WTC11 (cell line): ENCODE measurements around the gene GRB10. TPM values are rescaled to one million over a fixed set of nuclear protein-coding genes. Genes with fewer than 3 reads are reported as not detected.

Source experiments
- ATAC-seq: fragments of 200-7000 bp; cut with Tn5 transposase; 2 replicates; pipeline ENCODE4 v1.10.0; 2021; ENCODE audit warnings: mild to moderate bottlenecking, moderate library complexity
- CTCF ChIA-PET: fragments of 300-600 bp; sonication (Branson Sonifier 250); formaldehyde crosslinking; loops from one replicate; lab custom pipeline; 2021; ENCODE audit warnings: antibody characterized with exemption; lab: Charles Lee
- POLR2A ChIA-PET: fragments of 350-600 bp; sonication (Branson Sonifier 250); formaldehyde crosslinking; loops from one replicate; lab custom pipeline; 2021; ENCODE audit warnings: antibody characterized with exemption; lab: Charles Lee
- DNase-seq: peaks from one replicate; pipeline ENCODE4 v3.0.0; 2021; ENCODE audit warnings: low spot score
- H3K27ac Mint-ChIP-seq: 2 replicates; pipeline ENCODE4 v1.8.0; 2021; ENCODE audit warnings: mixed read lengths
- H3K27me3 Mint-ChIP-seq: 2 replicates; pipeline ENCODE4 v1.8.0; 2021; ENCODE audit warnings: low read depth, mild to moderate bottlenecking, moderate library complexity, mixed read lengths
- H3K36me3 Mint-ChIP-seq: 2 replicates; pipeline ENCODE4 v1.8.0; 2021; ENCODE audit warnings: mixed read lengths
- H3K4me1 Mint-ChIP-seq: 2 replicates; pipeline ENCODE4 v1.8.0; 2022; ENCODE audit warnings: mixed read lengths
- H3K4me3 Mint-ChIP-seq: 2 replicates; pipeline ENCODE4 v1.8.0; 2021; ENCODE audit warnings: mild to moderate bottlenecking, moderate library complexity, mixed read lengths
- H3K9me3 Mint-ChIP-seq: 2 replicates; pipeline ENCODE4 v1.8.0; 2021; ENCODE audit warnings: mixed read lengths
- CBFB ChIP-seq: sonication (generic); formaldehyde crosslinking; IDR thresholded peaks from 2 replicates; pipeline ENCODE4 v1.8.1; 2022; ENCODE audit warnings: mild to moderate bottlenecking, low read depth, missing genetic modification reagents
- ELF4 ChIP-seq: sonication (generic); formaldehyde crosslinking; IDR thresholded peaks from 2 replicates; pipeline ENCODE4 v1.8.1; 2022; ENCODE audit warnings: low read depth, mild to moderate bottlenecking, moderate library complexity, missing genetic modification reagents
- FOXJ3 ChIP-seq: sonication (generic); formaldehyde crosslinking; IDR thresholded peaks from 2 replicates; pipeline ENCODE4 v1.9.0; 2021; ENCODE audit warnings: missing genetic modification reagents, mild to moderate bottlenecking, borderline replicate concordance
- FOXP1 ChIP-seq: sonication (generic); formaldehyde crosslinking; IDR thresholded peaks from 2 replicates; pipeline ENCODE4 v1.8.0; 2022; ENCODE audit warnings: missing genetic modification reagents, mild to moderate bottlenecking, moderate library complexity, borderline replicate concordance
- FOXP4 ChIP-seq: sonication (generic); formaldehyde crosslinking; IDR thresholded peaks from 2 replicates; pipeline ENCODE4 v1.8.0; 2022; ENCODE audit warnings: mild to moderate bottlenecking, missing genetic modification reagents
- GABPB1 ChIP-seq: sonication (generic); formaldehyde crosslinking; IDR thresholded peaks from 2 replicates; pipeline ENCODE4 v1.8.1; 2023; ENCODE audit warnings: mild to moderate bottlenecking, missing genetic modification reagents
- JUN ChIP-seq: sonication (generic); formaldehyde crosslinking; IDR thresholded peaks from 2 replicates; pipeline ENCODE4 v1.8.0; 2023; ENCODE audit warnings: mild to moderate bottlenecking, missing genetic modification reagents
- KAT7 ChIP-seq: sonication (generic); formaldehyde crosslinking; IDR thresholded peaks from 2 replicates; pipeline ENCODE4 v1.8.1; 2023; ENCODE audit warnings: missing genetic modification reagents, mild to moderate bottlenecking, borderline replicate concordance
- MLX ChIP-seq: sonication (generic); formaldehyde crosslinking; IDR thresholded peaks from 2 replicates; pipeline ENCODE4 v1.8.1; 2023; ENCODE audit warnings: mild to moderate bottlenecking, missing genetic modification reagents, moderate library complexity
- NFYB ChIP-seq: sonication (generic); formaldehyde crosslinking; conservative IDR thresholded peaks from 2 replicates; pipeline ENCODE4 v1.8.0; 2022; ENCODE audit warnings: low read depth, missing genetic modification reagents
- RELA ChIP-seq: sonication (generic); formaldehyde crosslinking; IDR thresholded peaks from 2 replicates; pipeline ENCODE4 v1.8.1; 2022; ENCODE audit warnings: missing genetic modification reagents, mild to moderate bottlenecking, borderline replicate concordance
- SOX15 ChIP-seq: fragments of 250-450 bp; sonication (Bioruptor Pico); IDR thresholded peaks from 2 replicates; pipeline ENCODE4 v1.9.0; 2021; ENCODE audit warnings: mild to moderate bottlenecking
- ZBTB21 ChIP-seq: sonication (generic); formaldehyde crosslinking; IDR thresholded peaks from 2 replicates; pipeline ENCODE4 v1.8.1; 2023; ENCODE audit warnings: mild to moderate bottlenecking, missing genetic modification reagents, borderline replicate concordance
- ZNF232 ChIP-seq: sonication (generic); formaldehyde crosslinking; IDR thresholded peaks from 2 replicates; pipeline ENCODE4 v1.8.0; 2022; ENCODE audit warnings: mild to moderate bottlenecking, missing genetic modification reagents
- ZNF317 ChIP-seq: sonication (generic); formaldehyde crosslinking; IDR thresholded peaks from 2 replicates; pipeline ENCODE4 v1.8.1; 2023; ENCODE audit warnings: low read depth, mild to moderate bottlenecking, moderate library complexity, missing genetic modification reagents, borderline replicate concordance
- ZNF423 ChIP-seq: fragments of 250-450 bp; sonication (Bioruptor Pico); IDR thresholded peaks from 2 replicates; pipeline ENCODE4 v2.1.2; 2022; ENCODE audit warnings: mild to moderate bottlenecking, moderate library complexity
- total RNA-seq: library from RNA; stranded (reverse); gene quantifications from 3 replicates; pipeline ENCODE4 v1.2.3, GENCODE V29; 2021
- TF ChIP-seq, protein P1 (sequence below): fragments of 250-450 bp; sonication (Bioruptor Pico); IDR thresholded peaks from 2 replicates; pipeline ENCODE4 v1.8.0; 2021; ENCODE audit warnings: mild to moderate bottlenecking
- TF ChIP-seq, protein P2 (sequence below): sonication (generic); formaldehyde crosslinking; IDR thresholded peaks from 2 replicates; pipeline ENCODE4 v1.8.0; 2022; ENCODE audit warnings: missing genetic modification reagents
- TF ChIP-seq, protein P3 (sequence below): sonication (generic); formaldehyde crosslinking; IDR thresholded peaks from 2 replicates; pipeline ENCODE4 v1.8.1; 2022; ENCODE audit warnings: low read depth, missing genetic modification reagents, borderline replicate concordance
- TF ChIP-seq, protein P4 (sequence below): sonication (generic); formaldehyde crosslinking; IDR thresholded peaks from 2 replicates; pipeline ENCODE4 v1.8.1; 2023; ENCODE audit warnings: mild to moderate bottlenecking, moderate library complexity, missing genetic modification reagents

The GRB10 gene
- total RNA-seq, 1 experiment from 2014 or later = 103 TPM

DNA sequence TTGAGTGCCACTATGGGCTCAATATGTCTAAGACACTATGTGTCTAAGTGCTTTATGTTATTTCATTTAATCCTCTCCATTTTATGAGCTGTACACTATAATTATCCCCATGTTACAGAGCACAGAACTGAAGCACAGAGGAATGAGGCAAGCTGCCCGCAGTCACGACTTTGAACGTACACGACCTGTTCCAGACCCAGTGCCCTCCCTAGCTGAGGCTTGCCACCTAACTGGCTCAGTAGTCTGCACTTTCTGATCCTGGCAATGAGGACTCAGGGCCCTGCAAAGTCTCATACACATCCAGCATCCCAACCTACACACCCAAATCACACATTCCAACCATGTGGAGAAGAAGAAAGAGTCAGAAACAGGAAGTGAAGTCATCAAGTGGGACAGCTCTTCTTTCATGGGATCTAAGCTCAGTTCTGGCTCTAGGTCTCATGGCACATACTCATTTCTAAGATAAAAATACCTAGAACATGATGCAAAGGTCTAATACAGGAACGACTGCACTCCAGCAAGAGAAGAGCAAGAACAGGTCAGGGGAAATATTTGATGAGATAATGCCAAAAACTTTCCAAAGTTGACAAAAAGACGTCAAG lies 175.1 kb downstream of the GRB10 start:
- no peak overlapping the region for H3K4me3 Mint-ChIP-seq
- H3K27ac Mint-ChIP-seq = no peak overlapping the region
- ChIA-PET CTCF (interaction anchor here (1.4 kb wide), 1 partner anchor 25 kb away, joined by 3 read pairs; no protein-coding TSS in a partner anchor), POLR2A (no interaction called here)
- no peaks in the 10 kb centered on the region for H3K27me3 Mint-ChIP-seq
- H3K9me3 Mint-ChIP-seq = no peaks in the 10 kb centered on the region
- no peak for DNase-seq
- H3K4me1 Mint-ChIP-seq = peaks cover 8% of the 10 kb centered on the region
- H3K36me3 Mint-ChIP-seq = peaks cover 30% of the 10 kb centered on the region
- no peak for ATAC-seq
- no peak for TF ChIP-seq SOX15
- TF ChIP-seq CBFB (CRISPR knock-in tag) = no peak
- TF ChIP-seq RELA (CRISPR knock-in tag) = no peak
- no peak for TF ChIP-seq GABPB1 (CRISPR knock-in tag)
- no peak for TF ChIP-seq ZNF232
- no peak for TF ChIP-seq ZNF317 (CRISPR knock-in tag)

- H3K9me3 Mint-ChIP-seq = no peaks in the 10 kb centered on the region
- H3K36me3 Mint-ChIP-seq = peaks cover 19% of the 10 kb centered on the region
- H3K4me3 Mint-ChIP-seq = no peak overlapping the region
- no peak for ATAC-seq
- peaks cover 19% of the 10 kb centered on the region for H3K4me1 Mint-ChIP-seq
- H3K27me3 Mint-ChIP-seq = no peaks in the 10 kb centered on the region
- ChIA-PET CTCF (no interaction called here), POLR2A (no interaction called here)
- DNase-seq = no peak
- H3K27ac Mint-ChIP-seq = no peak overlapping the region
- no peak for TF ChIP-seq KAT7 (CRISPR knock-in tag)
- no peak for TF ChIP-seq NFYB (CRISPR knock-in tag)
- TF ChIP-seq ZNF232 = no peak
- TF ChIP-seq ZBTB21 = no peak
Observed at GRCh38 chr7:50605059-50605458, 177.6 kb downstream of the GRB10 start.

DNA sequence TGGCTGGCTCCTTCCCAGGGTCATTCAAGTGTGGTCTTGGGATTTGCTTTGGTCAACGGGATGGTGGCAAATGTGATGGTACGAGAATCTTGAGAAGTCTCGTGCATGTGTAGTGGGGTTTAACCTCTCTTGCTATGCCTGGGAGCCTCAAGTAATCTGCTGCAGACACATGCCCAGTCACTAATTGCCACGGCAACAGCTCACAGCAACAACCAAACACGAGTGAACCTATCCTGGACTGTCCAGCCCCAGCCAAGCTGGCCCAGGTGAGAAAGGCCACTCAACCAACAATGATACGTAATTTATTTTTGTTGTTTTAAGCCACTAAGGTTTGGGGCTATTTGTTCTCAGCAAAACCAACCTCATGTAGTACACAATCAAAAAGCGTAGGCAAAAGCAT lies 179.4 kb downstream of the GRB10 start:
- no peak overlapping the region for H3K27ac Mint-ChIP-seq
- CTCF ChIA-PET = interaction anchor here (1.3 to 1.7 kb wide), 2 partner anchors 14 to 29 kb away, joined by 3 to 4 read pairs; no protein-coding TSS in a partner anchor
- POLR2A ChIA-PET = no interaction called here
- DNase-seq (no peak), ATAC-seq (peak; percentile 16; the same call in 1 of the 2 replicates)
- H3K4me1 Mint-ChIP-seq = peaks cover 19% of the 10 kb centered on the region
- no peaks in the 10 kb centered on the region for H3K27me3 Mint-ChIP-seq
- H3K9me3 Mint-ChIP-seq = no peaks in the 10 kb centered on the region
- H3K4me3 Mint-ChIP-seq = no peak overlapping the region
- TF ChIP-seq ZNF317 (CRISPR knock-in tag) (no peak), FOXJ3 (no peak), ELF4 (no peak), MLX (CRISPR knock-in tag) (no peak), ZNF423 (CRISPR knock-in tag) (no peak), JUN (CRISPR knock-in tag) (no peak), FOXP4 (CRISPR knock-in tag) (no peak), FOXP1 (no peak)
- TF ChIP-seq, protein P1, sequence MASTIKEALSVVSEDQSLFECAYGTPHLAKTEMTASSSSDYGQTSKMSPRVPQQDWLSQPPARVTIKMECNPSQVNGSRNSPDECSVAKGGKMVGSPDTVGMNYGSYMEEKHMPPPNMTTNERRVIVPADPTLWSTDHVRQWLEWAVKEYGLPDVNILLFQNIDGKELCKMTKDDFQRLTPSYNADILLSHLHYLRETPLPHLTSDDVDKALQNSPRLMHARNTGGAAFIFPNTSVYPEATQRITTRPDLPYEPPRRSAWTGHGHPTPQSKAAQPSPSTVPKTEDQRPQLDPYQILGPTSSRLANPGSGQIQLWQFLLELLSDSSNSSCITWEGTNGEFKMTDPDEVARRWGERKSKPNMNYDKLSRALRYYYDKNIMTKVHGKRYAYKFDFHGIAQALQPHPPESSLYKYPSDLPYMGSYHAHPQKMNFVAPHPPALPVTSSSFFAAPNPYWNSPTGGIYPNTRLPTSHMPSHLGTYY = no peak
- TF ChIP-seq, protein P2, sequence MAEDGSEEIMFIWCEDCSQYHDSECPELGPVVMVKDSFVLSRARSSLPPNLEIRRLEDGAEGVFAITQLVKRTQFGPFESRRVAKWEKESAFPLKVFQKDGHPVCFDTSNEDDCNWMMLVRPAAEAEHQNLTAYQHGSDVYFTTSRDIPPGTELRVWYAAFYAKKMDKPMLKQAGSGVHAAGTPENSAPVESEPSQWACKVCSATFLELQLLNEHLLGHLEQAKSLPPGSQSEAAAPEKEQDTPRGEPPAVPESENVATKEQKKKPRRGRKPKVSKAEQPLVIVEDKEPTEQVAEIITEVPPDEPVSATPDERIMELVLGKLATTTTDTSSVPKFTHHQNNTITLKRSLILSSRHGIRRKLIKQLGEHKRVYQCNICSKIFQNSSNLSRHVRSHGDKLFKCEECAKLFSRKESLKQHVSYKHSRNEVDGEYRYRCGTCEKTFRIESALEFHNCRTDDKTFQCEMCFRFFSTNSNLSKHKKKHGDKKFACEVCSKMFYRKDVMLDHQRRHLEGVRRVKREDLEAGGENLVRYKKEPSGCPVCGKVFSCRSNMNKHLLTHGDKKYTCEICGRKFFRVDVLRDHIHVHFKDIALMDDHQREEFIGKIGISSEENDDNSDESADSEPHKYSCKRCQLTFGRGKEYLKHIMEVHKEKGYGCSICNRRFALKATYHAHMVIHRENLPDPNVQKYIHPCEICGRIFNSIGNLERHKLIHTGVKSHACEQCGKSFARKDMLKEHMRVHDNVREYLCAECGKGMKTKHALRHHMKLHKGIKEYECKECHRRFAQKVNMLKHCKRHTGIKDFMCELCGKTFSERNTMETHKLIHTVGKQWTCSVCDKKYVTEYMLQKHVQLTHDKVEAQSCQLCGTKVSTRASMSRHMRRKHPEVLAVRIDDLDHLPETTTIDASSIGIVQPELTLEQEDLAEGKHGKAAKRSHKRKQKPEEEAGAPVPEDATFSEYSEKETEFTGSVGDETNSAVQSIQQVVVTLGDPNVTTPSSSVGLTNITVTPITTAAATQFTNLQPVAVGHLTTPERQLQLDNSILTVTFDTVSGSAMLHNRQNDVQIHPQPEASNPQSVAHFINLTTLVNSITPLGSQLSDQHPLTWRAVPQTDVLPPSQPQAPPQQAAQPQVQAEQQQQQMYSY (CRISPR knock-in tag) = no peak
- TF ChIP-seq, protein P3, sequence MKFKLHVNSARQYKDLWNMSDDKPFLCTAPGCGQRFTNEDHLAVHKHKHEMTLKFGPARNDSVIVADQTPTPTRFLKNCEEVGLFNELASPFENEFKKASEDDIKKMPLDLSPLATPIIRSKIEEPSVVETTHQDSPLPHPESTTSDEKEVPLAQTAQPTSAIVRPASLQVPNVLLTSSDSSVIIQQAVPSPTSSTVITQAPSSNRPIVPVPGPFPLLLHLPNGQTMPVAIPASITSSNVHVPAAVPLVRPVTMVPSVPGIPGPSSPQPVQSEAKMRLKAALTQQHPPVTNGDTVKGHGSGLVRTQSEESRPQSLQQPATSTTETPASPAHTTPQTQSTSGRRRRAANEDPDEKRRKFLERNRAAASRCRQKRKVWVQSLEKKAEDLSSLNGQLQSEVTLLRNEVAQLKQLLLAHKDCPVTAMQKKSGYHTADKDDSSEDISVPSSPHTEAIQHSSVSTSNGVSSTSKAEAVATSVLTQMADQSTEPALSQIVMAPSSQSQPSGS (CRISPR knock-in tag) = no peak
- TF ChIP-seq, protein P4, sequence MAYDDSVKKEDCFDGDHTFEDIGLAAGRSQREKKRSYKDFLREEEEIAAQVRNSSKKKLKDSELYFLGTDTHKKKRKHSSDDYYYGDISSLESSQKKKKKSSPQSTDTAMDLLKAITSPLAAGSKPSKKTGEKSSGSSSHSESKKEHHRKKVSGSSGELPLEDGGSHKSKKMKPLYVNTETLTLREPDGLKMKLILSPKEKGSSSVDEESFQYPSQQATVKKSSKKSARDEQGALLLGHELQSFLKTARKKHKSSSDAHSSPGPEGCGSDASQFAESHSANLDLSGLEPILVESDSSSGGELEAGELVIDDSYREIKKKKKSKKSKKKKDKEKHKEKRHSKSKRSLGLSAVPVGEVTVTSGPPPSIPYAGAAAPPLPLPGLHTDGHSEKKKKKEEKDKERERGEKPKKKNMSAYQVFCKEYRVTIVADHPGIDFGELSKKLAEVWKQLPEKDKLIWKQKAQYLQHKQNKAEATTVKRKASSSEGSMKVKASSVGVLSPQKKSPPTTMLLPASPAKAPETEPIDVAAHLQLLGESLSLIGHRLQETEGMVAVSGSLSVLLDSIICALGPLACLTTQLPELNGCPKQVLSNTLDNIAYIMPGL (CRISPR knock-in tag) = no peak
- H3K36me3 Mint-ChIP-seq = peaks cover 26% of the 10 kb centered on the region
